A549 (cell line): ENCODE results near the gene BAIAP3. TPM values are rescaled to one million over a fixed set of nuclear protein-coding genes. Genes with fewer than 3 reads are reported as not detected.

Experiments used
- ATAC-seq, 2 experiments: fragments of 200-7000 bp in 1 of 2; fragments of >200 bp in 1 of 2; cut with Nextera tagmentation in 1 of 2; cut with Tn5 transposase in 1 of 2; 3 replicates each; pipeline versions ENCODE4 v1.8.0 to v1.9.1; 2018 to 2020; ENCODE audit warnings: mild to moderate bottlenecking in 1 of 2, moderate library complexity in 1 of 2
- CTCF ChIA-PET: fragments of 300-600 bp; sonication (Branson Sonifier 250); formaldehyde crosslinking; extraction: SDS; loops from one replicate; lab custom pipeline; 2021; ENCODE audit warnings: antibody characterized with exemption, inconsistent platforms; lab: Yijun Ruan, JAX
- POLR2A ChIA-PET: fragments of 350-600 bp; formaldehyde crosslinking; extraction: SDS; loops from one replicate; lab custom pipeline; 2021; ENCODE audit warnings: antibody characterized with exemption, inconsistent platforms; lab: Yijun Ruan, JAX
- DNase-seq, 2 experiments: peaks; one replicate each; pipeline versions ENCODE4 v3.0.0 to v3.0.0-alpha.2; 2011 to 2016; ENCODE audit warnings: low read depth in 1 of 2, low spot score in 1 of 2
- FAIRE-seq: peaks from 2 replicates; lab custom pipeline; 2011; peaks lifted over from hg19 to GRCh38; lab: Jason Lieb, UNC
- H3K27ac ChIP-seq, 2 experiments: fragments of >200 bp; sonication (Bioruptor Twin); formaldehyde crosslinking; 3 replicates each; pipeline ENCODE4 v1.5.1; 2016 to 2017
- H3K4me1 ChIP-seq: fragments of >200 bp; sonication (Bioruptor Twin); formaldehyde crosslinking; 3 replicates; pipeline ENCODE4 v1.6.1; 2016
- H3K4me2 ChIP-seq: fragments of >200 bp; sonication (Bioruptor Twin); formaldehyde crosslinking; 3 replicates; pipeline ENCODE4 v1.6.1; 2016
- H3K4me3 ChIP-seq: fragments of >200 bp; sonication (Bioruptor Twin); formaldehyde crosslinking; 3 replicates; pipeline ENCODE4 v1.5.1; 2016
- H3K9me3 ChIP-seq: fragments of >200 bp; sonication (Bioruptor Twin); formaldehyde crosslinking; 3 replicates; pipeline ENCODE4 v1.6.1; 2016
- CBX2 ChIP-seq: fragments of 200-600 bp; sonication (generic); IDR thresholded peaks from 2 replicates; pipeline ENCODE4 v1.6.1; 2016; ENCODE audit warnings: low read depth, mild to moderate bottlenecking, borderline replicate concordance
- CHD2 ChIP-seq: fragments of 150-350 bp; IDR thresholded peaks from 2 replicates; pipeline ENCODE4 v1.6.1; 2014; ENCODE audit warnings: low read length; ENCODE audit not compliant: partially characterized antibody
- CHD4 ChIP-seq: fragments of 200-600 bp; sonication (generic); IDR thresholded peaks from 2 replicates; pipeline ENCODE4 v1.6.1; 2016; ENCODE audit warnings: antibody characterized with exemption, mild to moderate bottlenecking, borderline replicate concordance
- EP300 ChIP-seq, 2 experiments: fragments of >200 bp; sonication (Bioruptor Twin); formaldehyde crosslinking; IDR thresholded peaks; 2 replicates in 1 of 2; 3 replicates in 1 of 2; pipeline ENCODE4 v1.6.1; 2016 to 2017
- FOSL2 ChIP-seq, 2 experiments: fragments of 450-650 bp in 1 of 2; fragments of >200 bp in 1 of 2; sonication (Bioruptor Twin) in 1 of 2; formaldehyde crosslinking; IDR thresholded peaks; 2 replicates each; pipeline versions ENCODE4 v1.5.0 to v1.6.1; 2016 to 2020; ENCODE audit warnings: mild to moderate bottlenecking in 1 of 2, moderate library complexity in 1 of 2
- FOXS1 ChIP-seq: fragments of 250-450 bp; sonication (Bioruptor Pico); IDR thresholded peaks from 2 replicates; pipeline ENCODE4 v1.5.0; 2020; ENCODE audit warnings: mild to moderate bottlenecking, moderate library complexity
- GATA3 ChIP-seq: IDR thresholded peaks from 2 replicates; pipeline ENCODE4 v1.6.1; 2012; ENCODE audit warnings: borderline replicate concordance
- HEYL ChIP-seq: fragments of 250-450 bp; sonication (Bioruptor Pico); IDR thresholded peaks from 2 replicates; pipeline ENCODE4 v1.8.0; 2021; ENCODE audit warnings: mild to moderate bottlenecking, moderate library complexity
- NFE2L2 ChIP-seq: fragments of 150-350 bp; conservative IDR thresholded peaks from 2 replicates; pipeline ENCODE4 v1.6.1; 2014; ENCODE audit warnings: low read length
- TP53 ChIP-seq: fragments of 250-450 bp; sonication (Bioruptor Pico); IDR thresholded peaks from 2 replicates; pipeline ENCODE4 v1.5.0; 2021; ENCODE audit warnings: mild to moderate bottlenecking, moderate library complexity
- ZC3H11A ChIP-seq: fragments of 450-650 bp; IDR thresholded peaks from 2 replicates; pipeline ENCODE4 v1.6.1; 2014; ENCODE audit warnings: antibody characterized with exemption, mild to moderate bottlenecking
- ZFP36 ChIP-seq: fragments of 450-650 bp; IDR thresholded peaks from 2 replicates; pipeline ENCODE4 v1.6.1; 2014; ENCODE audit warnings: borderline replicate concordance; ENCODE audit not compliant: partially characterized antibody
- WGBS: methylation state at CpG from one replicate; pipeline ENCODE4 v1.1.6; 2017; ENCODE audit errors: missing lambda C conversion rate; 5-methylcytosine and 5-hydroxymethylcytosine counted together
- polyA plus RNA-seq, 4 experiments: library from polyadenylated mRNA; depleted of rRNA in 3 of 4; stranded (reverse); fragments of >200 nt; fragmentation: RNase III in 1 of 4; extraction: RNeasy Plus Mini Kit Qiagen cat#74134 plus additional on column Dnase treatment in 1 of 4; gene quantifications; 2 replicates in 3 of 4; 3 replicates in 1 of 4; pipeline ENCODE4 v1.2.3, GENCODE V29; 2011 to 2017
- TF ChIP-seq, protein P1 (sequence below): IDR thresholded peaks from 2 replicates; pipeline ENCODE4 v1.6.1; 2012; ENCODE audit warnings: low read depth, borderline replicate concordance
- TF ChIP-seq, protein P2 (sequence below): fragments of >200 bp; sonication (Bioruptor Twin); formaldehyde crosslinking; IDR thresholded peaks from 3 replicates; pipeline ENCODE4 v1.6.1; 2016
- TF ChIP-seq, protein P3 (sequence below): IDR thresholded peaks from 2 replicates; pipeline ENCODE4 v1.6.1; 2012

The BAIAP3 gene
- polyA plus RNA-seq, 2 of the 4 experiments (the other 2 are of a cell fraction) = 0.31 to 0.32 TPM

DNA sequence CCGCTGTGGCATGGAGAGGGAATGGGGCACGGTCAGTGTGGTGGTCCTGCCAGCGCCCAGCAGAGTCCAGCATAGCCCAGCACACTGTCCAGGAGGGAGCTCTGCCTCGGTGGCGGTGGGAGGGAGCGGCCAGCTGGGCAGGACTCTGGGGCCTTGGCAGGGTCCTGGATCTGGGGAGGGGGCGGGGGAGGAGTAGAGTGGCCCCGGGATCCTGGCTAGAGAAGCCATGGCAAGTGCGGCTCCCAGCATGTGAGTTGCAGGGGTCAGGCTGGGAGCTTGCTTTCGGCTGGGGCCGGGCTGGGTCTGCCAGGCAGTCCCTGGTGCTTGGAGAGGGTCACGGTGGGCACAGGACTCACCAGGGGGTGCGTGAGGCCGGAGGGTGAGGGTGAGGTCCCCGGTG, 22.1 kb downstream of the BAIAP3 start:
- 92% methylated on average over 10 of the region's 15 CpGs for WGBS
- Histone ChIP-seq H3K4me3 (no peak overlapping the region), H3K4me1 (peaks cover 29% of the 10 kb centered on the region), H3K4me2 (no peak overlapping the region), H3K9me3 (no peaks in the 10 kb centered on the region), H3K27ac (no peak overlapping the region)
- ChIA-PET CTCF (interaction anchor here (1.0 to 1.5 kb wide), 6 partner anchors 8 to 23 kb away, joined by 3 to 5 read pairs (median 4); no protein-coding TSS in a partner anchor), POLR2A (no interaction called here)
- no peak for FAIRE-seq
- DNase-seq = no peak
- TF ChIP-seq, protein P1, sequence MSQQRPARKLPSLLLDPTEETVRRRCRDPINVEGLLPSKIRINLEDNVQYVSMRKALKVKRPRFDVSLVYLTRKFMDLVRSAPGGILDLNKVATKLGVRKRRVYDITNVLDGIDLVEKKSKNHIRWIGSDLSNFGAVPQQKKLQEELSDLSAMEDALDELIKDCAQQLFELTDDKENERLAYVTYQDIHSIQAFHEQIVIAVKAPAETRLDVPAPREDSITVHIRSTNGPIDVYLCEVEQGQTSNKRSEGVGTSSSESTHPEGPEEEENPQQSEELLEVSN = no peak
- no peak for TF ChIP-seq GATA3
- TF ChIP-seq, protein P2, sequence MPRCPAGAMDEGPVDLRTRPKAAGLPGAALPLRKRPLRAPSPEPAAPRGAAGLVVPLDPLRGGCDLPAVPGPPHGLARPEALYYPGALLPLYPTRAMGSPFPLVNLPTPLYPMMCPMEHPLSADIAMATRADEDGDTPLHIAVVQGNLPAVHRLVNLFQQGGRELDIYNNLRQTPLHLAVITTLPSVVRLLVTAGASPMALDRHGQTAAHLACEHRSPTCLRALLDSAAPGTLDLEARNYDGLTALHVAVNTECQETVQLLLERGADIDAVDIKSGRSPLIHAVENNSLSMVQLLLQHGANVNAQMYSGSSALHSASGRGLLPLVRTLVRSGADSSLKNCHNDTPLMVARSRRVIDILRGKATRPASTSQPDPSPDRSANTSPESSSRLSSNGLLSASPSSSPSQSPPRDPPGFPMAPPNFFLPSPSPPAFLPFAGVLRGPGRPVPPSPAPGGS = no peak
- no peak for TF ChIP-seq HEYL (CRISPR knock-in tag)
- no peak for ATAC-seq

DNA sequence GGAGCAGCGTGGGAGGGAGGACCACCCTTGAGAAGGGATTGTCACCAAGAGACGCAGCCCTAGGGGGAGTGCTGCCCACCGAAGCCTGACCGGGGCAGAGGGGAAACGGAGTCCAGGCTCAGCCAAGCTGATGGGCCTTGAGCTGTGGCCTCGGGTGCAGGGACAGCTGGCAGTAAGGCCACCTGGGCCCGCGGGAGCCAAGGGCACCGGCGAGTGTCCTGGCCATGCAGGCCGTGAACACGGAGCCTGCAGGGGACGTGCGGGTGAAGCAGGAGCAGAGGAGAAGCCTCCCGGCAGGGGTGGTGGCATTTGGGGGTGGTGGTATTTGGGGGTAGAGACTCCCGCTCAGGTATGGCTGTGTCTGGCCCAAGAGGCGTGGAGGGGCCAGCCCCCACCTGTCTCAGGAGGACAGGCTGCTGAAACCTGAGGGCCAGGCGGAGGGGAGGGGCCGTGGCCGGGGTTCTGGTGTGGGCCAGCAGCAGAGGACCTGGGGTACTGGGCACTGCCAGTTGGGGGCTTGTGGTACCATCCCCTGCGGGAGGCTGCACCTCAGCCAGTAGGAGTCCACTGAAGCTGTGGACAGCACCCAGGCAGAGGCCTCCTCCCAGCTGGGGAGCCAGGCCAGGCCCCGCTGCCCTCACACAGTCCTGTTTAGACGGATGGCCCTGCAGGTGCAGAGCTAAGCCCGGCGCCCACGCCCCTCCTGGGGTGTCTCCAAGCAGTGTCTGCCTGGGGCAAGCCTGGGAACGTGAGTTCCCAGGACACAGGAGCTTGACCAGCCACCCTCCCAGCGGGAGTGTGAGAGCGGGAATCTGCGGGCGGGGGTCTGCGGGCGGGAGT, 22.8 kb downstream of the BAIAP3 start:
- DNase-seq (no peak), ATAC-seq (peak; percentile 20 to 39; a peak in 3 of 6 replicates), FAIRE-seq (no peak)
- Histone ChIP-seq H3K4me3 (no peak overlapping the region), H3K4me2 (no peak overlapping the region), H3K4me1 (peaks cover 25% of the 10 kb centered on the region), H3K27ac (no peak overlapping the region), H3K9me3 (no peaks in the 10 kb centered on the region)
- 89% methylated on average over 20 of the region's 33 CpGs for WGBS
- ChIA-PET CTCF (interaction anchor here (0.6 to 2.1 kb wide), 7 partner anchors 7 to 56 kb away, joined by 3 to 5 read pairs (median 4); no protein-coding TSS in a partner anchor), POLR2A (no interaction called here)
- TF ChIP-seq NFE2L2 (no peak), EP300 (IDR thresholded peaks at IDR 0.05) (no peak), FOXS1 (no peak), ZC3H11A (no peak), TP53 (no peak), CBX2 (no peak), ZFP36 (no peak), CHD4 (no peak)
- TF ChIP-seq, protein P2 = no peak
- TF ChIP-seq, protein P3, sequence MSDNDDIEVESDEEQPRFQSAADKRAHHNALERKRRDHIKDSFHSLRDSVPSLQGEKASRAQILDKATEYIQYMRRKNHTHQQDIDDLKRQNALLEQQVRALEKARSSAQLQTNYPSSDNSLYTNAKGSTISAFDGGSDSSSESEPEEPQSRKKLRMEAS = no peak

DNA sequence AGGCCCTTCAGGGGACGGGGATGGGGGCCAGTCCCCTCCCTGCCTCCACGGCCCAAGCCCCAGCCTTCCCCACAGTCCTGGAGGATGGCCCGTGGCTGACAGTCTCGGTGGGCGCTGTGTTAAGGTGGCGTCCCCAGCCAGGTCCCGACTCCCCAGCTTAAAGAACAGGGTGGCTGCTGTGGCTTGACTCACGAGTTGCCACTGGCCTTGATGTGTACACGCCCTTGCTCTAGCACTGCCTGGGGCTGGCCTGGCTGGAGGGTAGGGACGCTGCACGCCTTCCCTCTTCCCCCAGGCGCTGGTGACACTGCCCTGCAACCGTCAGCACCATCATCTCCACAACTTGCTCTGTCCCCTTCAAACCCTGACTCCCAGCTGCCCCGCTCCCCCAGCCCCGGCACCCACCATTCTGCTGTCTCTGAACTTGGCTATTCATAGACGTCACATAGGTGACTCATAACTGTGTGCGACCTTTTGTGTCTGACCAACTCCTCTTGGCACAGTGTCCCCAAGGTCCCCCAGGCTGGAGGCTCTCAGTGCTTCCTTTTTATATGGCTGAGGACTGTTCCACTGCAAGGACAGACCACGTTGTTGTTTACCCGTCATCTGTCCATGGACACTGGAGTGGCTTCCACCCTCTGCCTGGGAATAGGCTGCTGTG, 24.6 kb downstream of the BAIAP3 start:
- FAIRE-seq (no peak), ATAC-seq (peak; percentile 52 to 57)
- no peak overlapping the region for H3K4me3 ChIP-seq
- POLR2A ChIA-PET = no interaction called here
- no peak for TF ChIP-seq CHD2
- TF ChIP-seq FOSL2 (IDR thresholded peaks at IDR 0.05) = no peak
- peak; percentile 56; the same call in 1 of the 2 replicates for TF ChIP-seq FOSL2 (CRISPR knock-in tag; IDR thresholded peaks at IDR 0.05)
- TF ChIP-seq, all 56 proteins: peak for 1
- DNase-seq = peak in 1 of 2 experiments; percentile 44
- CTCF ChIA-PET = interaction anchor here (1.2 to 9.1 kb wide), 3 partner anchors 10 to 22 kb away, joined by 3 to 127 read pairs (median 5); no protein-coding TSS in a partner anchor
- peaks cover 25% of the 10 kb centered on the region for H3K4me1 ChIP-seq
- peak overlapping the region; percentile 31 to 64; a peak in 3 of 6 replicates for H3K27ac ChIP-seq
- H3K9me3 ChIP-seq = no peaks in the 10 kb centered on the region
- WGBS = 43% methylated on average over 18 of the region's 19 CpGs
- H3K4me2 ChIP-seq = peak overlapping the region; percentile 45
